Measurements from ENCODE around the gene SETD6. TPM values are rescaled to one million over a fixed set of nuclear protein-coding genes. Genes with fewer than 3 reads are reported as not detected.

Gene SETD6
- total RNA-seq, 1 donor from 2014 or later, result 17.3 TPM

DNA sequence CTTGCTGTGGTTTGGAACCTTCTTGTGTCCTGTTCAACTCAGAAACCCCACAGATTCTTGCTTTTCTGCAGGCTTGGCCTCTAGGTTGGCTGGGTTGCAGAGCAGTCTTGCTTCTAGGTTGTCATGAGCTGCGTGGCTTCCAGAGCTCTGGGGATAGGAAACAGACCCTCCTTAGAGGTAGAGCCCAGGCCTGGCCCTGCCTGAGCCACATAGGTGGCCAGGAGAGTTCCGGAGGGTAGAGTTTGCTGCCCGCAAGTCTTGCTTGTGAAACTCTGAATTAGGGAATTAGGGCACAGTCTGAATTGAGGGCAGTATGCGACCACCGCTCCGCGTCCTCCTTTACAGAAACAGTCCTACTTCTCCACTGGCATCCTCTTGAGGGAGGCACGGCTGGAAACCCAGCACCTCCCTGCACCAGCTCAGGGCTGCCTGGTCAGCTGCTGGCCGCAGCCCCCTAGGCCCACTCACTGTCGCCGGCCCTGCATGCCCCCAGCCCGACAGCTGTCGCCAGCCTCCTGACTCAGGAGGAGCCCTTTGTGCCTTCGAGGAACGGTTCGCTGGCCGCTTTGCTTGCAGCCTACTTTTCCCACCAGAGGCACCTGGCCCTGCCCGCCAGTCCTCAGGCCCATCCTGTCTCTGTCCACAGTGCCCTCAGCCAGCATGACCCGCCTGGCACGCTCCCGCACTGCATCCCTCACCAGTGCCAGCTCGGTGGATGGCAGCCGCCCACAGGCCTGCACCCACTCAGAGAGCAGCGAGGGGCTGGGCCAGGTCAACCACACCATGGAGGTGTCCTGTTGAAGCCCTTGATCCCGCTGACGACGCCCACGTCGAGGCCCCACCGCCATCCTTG is 4.3 kb upstream of the SETD6 start:
- intact Hi-C loops (cut with DNase I), result no loop called here
- H3K27me3 ChIP-seq (ENCODE audit: low read depth), result no peaks in the 10 kb centered on the region
- peaks cover 10% of the 10 kb centered on the region for H3K4me1 ChIP-seq
- no peaks in the 10 kb centered on the region for H3K36me3 ChIP-seq
- DNase-seq (peak; percentile 41), ATAC-seq (no peak)
- no peak overlapping the region for H3K27ac ChIP-seq
- H3K9me3 ChIP-seq, result no peaks in the 10 kb centered on the region
- TF ChIP-seq, protein P1, sequence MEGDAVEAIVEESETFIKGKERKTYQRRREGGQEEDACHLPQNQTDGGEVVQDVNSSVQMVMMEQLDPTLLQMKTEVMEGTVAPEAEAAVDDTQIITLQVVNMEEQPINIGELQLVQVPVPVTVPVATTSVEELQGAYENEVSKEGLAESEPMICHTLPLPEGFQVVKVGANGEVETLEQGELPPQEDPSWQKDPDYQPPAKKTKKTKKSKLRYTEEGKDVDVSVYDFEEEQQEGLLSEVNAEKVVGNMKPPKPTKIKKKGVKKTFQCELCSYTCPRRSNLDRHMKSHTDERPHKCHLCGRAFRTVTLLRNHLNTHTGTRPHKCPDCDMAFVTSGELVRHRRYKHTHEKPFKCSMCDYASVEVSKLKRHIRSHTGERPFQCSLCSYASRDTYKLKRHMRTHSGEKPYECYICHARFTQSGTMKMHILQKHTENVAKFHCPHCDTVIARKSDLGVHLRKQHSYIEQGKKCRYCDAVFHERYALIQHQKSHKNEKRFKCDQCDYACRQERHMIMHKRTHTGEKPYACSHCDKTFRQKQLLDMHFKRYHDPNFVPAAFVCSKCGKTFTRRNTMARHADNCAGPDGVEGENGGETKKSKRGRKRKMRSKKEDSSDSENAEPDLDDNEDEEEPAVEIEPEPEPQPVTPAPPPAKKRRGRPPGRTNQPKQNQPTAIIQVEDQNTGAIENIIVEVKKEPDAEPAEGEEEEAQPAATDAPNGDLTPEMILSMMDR (IDR thresholded peaks at IDR 0.05), result no peak
- H3K4me3 ChIP-seq, result no peak overlapping the region

DNA sequence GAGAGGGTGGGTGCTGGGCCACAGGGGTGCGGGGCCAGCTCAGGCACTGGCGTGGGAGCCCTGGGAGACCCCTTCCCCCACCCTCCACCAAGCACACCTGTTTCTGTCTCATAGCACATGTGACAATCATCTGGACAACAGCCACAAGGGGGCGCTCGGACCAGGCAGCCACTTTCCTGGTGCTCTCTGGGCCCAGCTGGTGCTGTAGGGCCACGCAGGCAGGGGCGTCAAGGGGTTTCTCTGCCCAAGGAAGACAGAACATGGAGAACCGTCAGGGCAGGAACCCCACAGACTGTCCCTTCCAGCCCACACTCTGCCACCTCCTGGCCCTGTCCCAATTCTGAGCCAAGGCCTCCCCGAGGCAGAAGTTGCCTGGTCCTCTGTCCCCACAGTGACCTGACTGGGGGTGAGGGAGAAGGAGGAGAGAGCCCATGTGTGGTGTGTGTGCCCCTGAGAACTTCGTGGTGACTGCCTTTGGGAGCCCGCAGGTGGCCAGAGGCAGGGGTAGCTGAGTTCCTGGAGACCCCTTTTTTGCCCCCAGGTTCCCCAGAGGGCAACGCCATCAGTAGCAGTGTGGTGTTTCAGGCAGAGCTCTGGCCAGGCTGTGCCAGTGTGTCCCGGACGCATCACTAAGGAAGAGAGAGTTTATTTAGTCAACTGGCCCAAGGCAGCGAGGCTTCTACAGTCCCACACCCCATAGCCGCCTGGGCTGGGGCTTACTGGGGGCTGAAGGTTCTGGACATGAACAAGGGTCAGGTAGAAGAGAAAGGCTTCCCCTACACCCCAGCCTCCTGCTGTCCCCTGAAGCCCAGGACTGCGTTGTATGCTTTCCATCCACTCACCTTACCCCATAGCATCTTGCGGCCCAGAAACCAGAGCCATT is 3.1 kb upstream of the SETD6 start:
- intact Hi-C loops (cut with DNase I), result no loop called here

DNA sequence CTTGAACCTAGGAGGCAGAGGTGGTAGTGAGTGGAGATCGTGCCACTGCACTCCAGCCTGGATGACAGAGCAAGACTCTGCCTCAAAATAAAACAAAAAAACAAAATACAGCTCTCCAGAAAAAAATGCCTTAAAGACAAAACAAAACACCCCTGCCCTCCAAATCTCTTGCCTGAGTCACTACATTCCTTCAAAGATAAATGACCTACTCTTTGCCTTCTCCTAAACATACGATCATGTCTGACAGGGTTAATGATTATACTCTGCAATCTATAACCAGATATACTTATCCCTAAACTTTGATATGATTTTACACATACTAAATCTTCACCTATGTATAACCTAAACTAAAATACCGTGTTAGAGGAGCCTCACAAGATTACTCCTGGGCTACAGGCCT is 1.4 kb upstream of the SETD6 start:
- ATAC-seq, result no peak
- peaks cover 24% of the 10 kb centered on the region for H3K36me3 ChIP-seq
- H3K27me3 ChIP-seq (ENCODE audit: low read depth), result no peaks in the 10 kb centered on the region
- DNase-seq, result no peak
- no peaks in the 10 kb centered on the region for H3K9me3 ChIP-seq
- H3K4me1 ChIP-seq, result peaks cover 19% of the 10 kb centered on the region
- TF ChIP-seq, protein P1 (IDR thresholded peaks at IDR 0.05), result no peak
- no peak overlapping the region for H3K27ac ChIP-seq
- no peak overlapping the region for H3K4me3 ChIP-seq
- intact Hi-C loops (cut with DNase I), result no loop called here

More for the DNA sequence above, 3.1 kb upstream of the SETD6 start:
- Histone ChIP-seq H3K9me3 (no peaks in the 10 kb centered on the region), H3K36me3 (peaks cover 7% of the 10 kb centered on the region), H3K4me1 (peaks cover 19% of the 10 kb centered on the region), H3K27ac (no peak overlapping the region), H3K4me3 (no peak overlapping the region), H3K27me3 (ENCODE audit: low read depth) (no peaks in the 10 kb centered on the region)
- TF ChIP-seq, protein P1 (IDR thresholded peaks at IDR 0.05), result peak; percentile 72
- ATAC-seq (no peak), DNase-seq (peak; percentile 86)

DNA sequence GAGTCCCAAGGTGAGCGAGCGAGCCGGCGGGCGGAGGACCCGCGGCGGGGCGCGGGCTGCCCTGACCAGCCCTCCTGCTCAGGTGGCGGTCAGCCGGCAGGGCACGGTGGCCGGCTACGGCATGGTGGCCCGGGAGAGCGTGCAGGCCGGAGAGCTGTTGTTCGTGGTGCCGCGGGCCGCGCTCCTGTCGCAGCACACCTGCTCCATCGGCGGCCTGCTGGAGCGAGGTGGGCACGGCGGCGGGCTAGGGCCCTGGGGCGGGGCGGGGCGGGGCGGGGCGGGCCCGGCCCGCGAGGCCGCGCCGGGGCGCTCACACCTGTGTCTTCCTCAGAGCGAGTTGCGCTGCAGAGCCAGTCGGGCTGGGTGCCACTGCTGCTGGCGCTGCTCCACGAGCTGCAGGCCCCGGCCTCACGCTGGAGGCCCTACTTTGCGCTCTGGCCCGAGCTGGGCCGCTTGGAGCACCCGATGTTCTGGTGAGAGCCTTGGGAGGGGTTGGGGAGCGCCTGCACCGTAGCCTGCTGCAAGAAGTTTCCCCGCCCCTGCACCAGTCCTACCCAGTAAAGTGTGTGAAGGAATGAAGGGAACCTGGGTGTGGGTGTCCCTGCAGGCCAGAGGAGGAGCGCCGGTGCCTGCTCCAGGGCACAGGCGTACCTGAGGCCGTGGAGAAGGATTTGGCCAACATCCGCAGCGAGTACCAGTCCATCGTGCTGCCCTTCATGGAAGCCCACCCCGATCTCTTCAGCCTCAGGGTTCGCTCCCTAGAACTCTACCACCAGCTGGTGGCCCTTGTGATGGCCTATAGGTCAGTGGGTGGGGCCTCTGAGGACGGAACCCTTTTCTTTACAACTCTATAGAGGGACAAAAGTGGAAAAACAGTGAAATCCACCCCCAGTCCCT is 802 bp downstream of the SETD6 start:
- Histone ChIP-seq H3K9me3 (no peaks in the 10 kb centered on the region), H3K27me3 (ENCODE audit: low read depth) (no peaks in the 10 kb centered on the region), H3K36me3 (peaks cover 47% of the 10 kb centered on the region), H3K4me1 (peaks cover 19% of the 10 kb centered on the region), H3K4me3 (peak overlapping the region; percentile 80), H3K27ac (peak overlapping the region; percentile 84)
- TF ChIP-seq, protein P1 (IDR thresholded peaks at IDR 0.05), result no peak
- intact Hi-C loops (cut with DNase I), result no loop called here
- ATAC-seq (peak; percentile 70 to 76), DNase-seq (peak; percentile 61)

DNA sequence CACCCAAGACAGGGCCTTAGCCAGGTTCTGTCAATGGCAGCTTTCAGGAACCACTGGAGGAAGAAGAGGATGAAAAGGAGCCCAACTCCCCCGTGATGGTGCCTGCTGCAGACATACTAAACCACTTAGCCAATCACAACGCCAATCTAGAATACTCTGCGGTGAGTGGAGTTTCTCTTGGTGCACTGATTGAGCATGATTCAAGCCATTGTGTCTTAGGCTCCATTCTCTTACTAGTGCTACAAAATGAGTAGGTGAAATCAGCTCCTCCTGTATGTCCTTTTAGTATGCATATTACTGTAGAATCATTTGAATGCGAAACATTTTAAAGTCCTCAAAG is 1.4 kb downstream of the SETD6 start:
- Histone ChIP-seq H3K4me1 (peaks cover 19% of the 10 kb centered on the region), H3K27me3 (ENCODE audit: low read depth) (no peaks in the 10 kb centered on the region), H3K9me3 (no peaks in the 10 kb centered on the region), H3K4me3 (no peak overlapping the region), H3K36me3 (peaks cover 53% of the 10 kb centered on the region), H3K27ac (no peak overlapping the region)
- intact Hi-C loops (cut with DNase I), result no loop called here
- ATAC-seq (no peak), DNase-seq (no peak)
- TF ChIP-seq, protein P1 (IDR thresholded peaks at IDR 0.05), result no peak
